HG03108 (cell line): ENCODE results near the gene COQ4.
"Not testable (repeated sequence)": the region's sequence is repeated elsewhere in the genome, so short reads cannot be mapped to it uniquely, and the experiment has no call there.

Experiments
- ATAC-seq: cut with Tn5 transposase; IDR thresholded peaks from one replicate; pipeline ENCODE4 v1.9.1; 2021; ENCODE audit warnings: moderate library complexity; ENCODE audit not compliant: unreplicated experiment

Gene COQ4

GRCh38 chr9:128322404-128323211, at the start of gene COQ4, which contains the start of gene TRUB2:
COQ4 (plus strand) TSS chr9:128322839; CDS start chr9:128322859, 20 bp downstream.
TRUB2 (minus strand) TSS chr9:128322447; CDS start chr9:128322408, 39 bp downstream.
- peak; percentile 79 for ATAC-seq

GRCh38 chr9:128274245-128274644, 48.4 kb upstream of the COQ4 start:
- ATAC-seq = no peak

- peak; percentile 33 for ATAC-seq
Observed at GRCh38 chr9:128275198-128276007, 47.2 kb upstream of the COQ4 start, which contains the start of gene GOLGA2. GOLGA2 (minus strand) TSS chr9:128276007; CDS start chr9:128275976, 31 bp downstream.

- peak; percentile 94 for ATAC-seq
Observed at GRCh38 chr9:128276008-128276573, 46.5 kb upstream of the COQ4 start, which contains the start of gene SWI5. SWI5 (plus strand) TSS chr9:128276276.

- ATAC-seq = no peak
Observed at GRCh38 chr9:128276574-128277270, 45.9 kb upstream of the COQ4 start.

GRCh38 chr9:128279088-128280073, 43.3 kb upstream of the COQ4 start:
- not testable (repeated sequence) for ATAC-seq

- no peak for ATAC-seq
Observed at GRCh38 chr9:128280084-128280622, 42.5 kb upstream of the COQ4 start.

- no peak for ATAC-seq
Observed at GRCh38 chr9:128282500-128282899, 40.1 kb upstream of the COQ4 start.

- no peak for ATAC-seq
Observed at GRCh38 chr9:128285033-128285784, 37.4 kb upstream of the COQ4 start.

GRCh38 chr9:128286440-128286839, 36.2 kb upstream of the COQ4 start:
- ATAC-seq = no peak

- no peak for ATAC-seq
Observed at GRCh38 chr9:128288273-128289004, 34.2 kb upstream of the COQ4 start.

GRCh38 chr9:128292009-128292408, 30.6 kb upstream of the COQ4 start:
- ATAC-seq = no peak

GRCh38 chr9:128293091-128293490, 29.5 kb upstream of the COQ4 start:
- ATAC-seq = no peak

- no peak for ATAC-seq
Observed at GRCh38 chr9:128294142-128294541, 28.5 kb upstream of the COQ4 start.

- ATAC-seq = no peak
Observed at GRCh38 chr9:128296340-128297220, 26.1 kb upstream of the COQ4 start.

GRCh38 chr9:128297221-128297773, 25.3 kb upstream of the COQ4 start:
- no peak for ATAC-seq
